GM21515 (cell line): ENCODE results near the gene PLCG2.
"Not testable (repeated sequence)": the region's sequence is repeated elsewhere in the genome, so short reads cannot be mapped to it uniquely, and the experiment has no call there.

Experiments used
- ATAC-seq: cut with Tn5 transposase; IDR thresholded peaks from one replicate; pipeline ENCODE4 v1.9.1; 2021; ENCODE audit not compliant: unreplicated experiment

PLCG2 gene

DNA sequence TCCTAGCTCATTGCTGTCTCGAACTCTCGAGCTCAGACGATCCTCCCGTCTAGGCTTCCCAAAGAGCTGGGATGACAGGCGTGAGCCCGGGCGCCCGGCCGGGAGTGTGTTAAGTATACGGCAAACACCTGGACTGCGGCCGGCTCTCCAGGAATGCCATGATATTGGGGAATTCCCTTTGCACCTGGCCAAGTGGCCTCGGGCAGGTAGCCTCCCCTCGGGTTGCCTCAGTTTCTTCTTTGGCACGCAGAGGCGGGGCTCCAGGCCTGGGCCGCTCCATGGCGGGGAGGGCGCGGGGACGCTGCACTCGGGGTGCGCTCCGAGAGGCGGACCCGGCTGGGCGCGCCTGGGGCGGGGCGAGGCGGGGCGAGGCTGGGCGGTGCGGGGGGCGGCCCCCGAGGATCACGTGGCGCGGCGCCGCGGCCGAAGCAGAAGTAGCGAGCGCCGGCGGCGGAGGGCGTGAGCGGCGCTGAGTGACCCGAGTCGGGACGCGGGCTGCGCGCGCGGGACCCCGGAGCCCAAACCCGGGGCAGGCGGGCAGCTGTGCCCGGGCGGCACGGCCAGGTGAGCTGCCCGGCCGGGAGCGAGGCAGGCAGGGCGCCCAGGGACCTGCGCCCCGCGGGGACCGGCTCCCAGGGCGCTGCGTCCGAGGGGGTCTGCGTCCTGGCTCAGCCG lies at the start of gene PLCG2:
Gene PLCG2 (plus strand): TSS at position 431 of the 675 bp plus-strand sequence. CDS start 6,699 bp downstream, outside the sequence.
- peak; percentile 80 for ATAC-seq

DNA sequence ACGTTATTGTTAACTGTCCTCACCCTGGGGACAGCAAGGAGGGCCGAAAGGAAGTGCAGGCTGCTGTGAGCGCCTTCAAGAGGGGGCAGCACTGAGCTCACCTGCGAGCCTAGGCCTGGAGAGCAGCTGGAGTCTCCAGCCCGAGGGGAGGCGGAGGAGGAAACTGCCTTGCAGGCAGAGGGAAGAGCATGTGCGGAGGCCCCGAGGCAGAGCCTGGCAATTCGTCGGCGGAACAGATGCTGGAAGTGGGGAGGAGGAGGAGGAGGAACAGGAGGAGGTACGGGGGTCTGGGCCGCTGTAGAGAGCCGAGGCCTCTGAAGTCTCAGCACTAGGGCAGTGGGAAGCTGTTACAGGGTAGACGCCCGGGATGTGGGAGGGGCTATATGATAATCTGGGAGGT lies 49.6 kb upstream of the PLCG2 start:
- no peak for ATAC-seq

DNA sequence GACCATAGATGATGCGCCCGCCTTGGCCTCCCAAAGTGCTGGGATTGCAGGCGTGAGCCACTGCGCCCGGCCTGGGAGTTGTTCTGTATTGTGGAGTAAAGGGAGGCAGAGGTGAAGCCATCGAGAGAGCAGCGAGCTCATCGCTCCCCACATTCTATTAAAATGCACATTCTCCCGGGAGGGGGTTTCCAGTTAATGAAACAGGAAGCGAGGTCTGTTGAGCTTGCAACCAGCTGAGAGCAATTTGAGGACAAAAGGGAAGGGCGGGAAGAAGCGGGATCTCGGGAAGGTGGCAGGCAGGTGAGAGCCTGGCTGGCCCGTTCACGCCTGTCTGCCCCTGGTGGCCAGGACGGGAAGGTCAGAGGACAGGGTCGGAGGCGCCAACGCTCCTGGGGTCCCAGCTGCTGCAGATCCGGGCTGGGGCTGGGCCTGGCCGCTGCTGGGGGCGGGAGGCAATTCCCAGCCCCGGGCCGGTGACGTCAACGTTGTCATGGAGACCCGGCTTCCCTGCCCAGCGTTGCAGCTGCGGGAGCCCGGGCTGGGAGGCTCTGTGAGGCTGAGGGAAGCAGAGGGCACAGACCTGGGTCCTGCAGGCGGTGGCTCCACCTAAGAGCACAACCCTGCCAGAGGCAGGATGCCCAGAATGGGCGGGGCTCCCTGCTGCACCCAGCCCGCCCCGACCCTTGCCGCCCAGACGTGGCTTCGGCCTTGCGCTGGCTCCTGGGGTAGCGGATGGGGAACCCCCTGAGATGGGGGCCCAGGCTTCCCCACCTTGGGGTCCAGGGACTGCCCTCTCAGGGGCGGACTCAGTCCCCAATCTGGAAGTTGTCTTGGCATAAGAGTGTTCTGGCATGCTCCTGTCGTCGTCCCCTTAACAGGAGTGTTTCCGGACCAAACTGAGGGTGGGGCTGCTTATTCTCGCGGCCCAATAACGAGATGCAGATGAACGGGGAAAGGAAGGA lies 48.7 kb upstream of the PLCG2 start:
- peak; percentile 79 for ATAC-seq

DNA sequence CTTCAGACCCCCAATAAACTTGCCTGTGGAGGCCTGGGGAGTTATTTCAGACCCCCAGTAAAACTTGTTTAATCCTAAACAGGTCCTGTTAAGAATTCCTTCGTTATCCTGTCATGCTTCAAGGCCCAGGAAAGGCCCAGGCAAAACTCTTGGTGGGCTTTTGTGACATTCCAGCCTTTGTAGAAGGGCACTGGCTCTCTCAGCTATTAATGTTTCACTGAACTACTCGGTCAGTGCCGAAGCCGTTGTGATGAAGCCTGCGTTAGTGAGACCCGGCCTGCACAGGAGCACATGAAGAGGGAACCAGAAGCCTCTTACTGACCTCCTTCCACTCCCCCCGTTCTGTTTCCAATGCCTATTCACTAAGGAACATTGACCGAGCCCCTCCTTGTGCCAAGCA lies 47.4 kb upstream of the PLCG2 start:
- ATAC-seq, result no peak

DNA sequence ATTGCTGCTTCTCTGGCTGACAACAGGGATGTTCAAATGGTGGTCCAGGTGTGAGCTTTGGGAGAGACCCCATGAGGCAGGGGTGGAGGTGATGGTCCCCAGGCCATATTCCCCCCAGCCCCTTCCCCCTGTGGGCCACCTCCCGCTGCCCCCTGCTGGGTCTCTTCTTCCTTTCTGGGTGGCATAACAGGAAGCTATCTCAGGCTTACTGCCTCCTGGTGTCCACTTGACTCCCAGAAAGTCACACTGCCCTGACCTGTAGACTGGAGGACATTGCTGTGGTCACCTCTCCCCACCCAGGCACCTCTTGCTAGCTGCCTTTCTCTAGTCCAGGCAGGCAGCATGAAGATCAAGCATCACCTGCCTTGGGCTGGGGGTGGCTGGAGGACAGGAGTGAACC lies 46.4 kb upstream of the PLCG2 start:
- no peak for ATAC-seq

DNA sequence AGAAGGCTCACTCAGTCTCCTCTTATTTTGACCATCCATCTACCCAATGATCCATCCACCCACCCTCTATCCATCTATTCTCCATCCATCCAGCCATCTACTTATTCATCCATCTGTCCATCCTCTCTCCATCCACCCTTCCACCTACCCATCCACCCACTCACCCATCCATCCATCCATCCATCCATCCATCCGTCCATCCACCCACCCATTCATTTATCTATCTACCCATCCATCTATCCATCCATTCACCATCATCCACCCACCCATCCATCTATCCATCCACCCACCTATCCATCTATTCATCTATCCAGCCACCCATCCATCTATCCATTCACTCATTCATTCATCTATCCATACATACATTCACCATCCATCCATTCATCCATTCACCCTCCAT lies 45.8 kb upstream of the PLCG2 start:
- ATAC-seq, result no peak

DNA sequence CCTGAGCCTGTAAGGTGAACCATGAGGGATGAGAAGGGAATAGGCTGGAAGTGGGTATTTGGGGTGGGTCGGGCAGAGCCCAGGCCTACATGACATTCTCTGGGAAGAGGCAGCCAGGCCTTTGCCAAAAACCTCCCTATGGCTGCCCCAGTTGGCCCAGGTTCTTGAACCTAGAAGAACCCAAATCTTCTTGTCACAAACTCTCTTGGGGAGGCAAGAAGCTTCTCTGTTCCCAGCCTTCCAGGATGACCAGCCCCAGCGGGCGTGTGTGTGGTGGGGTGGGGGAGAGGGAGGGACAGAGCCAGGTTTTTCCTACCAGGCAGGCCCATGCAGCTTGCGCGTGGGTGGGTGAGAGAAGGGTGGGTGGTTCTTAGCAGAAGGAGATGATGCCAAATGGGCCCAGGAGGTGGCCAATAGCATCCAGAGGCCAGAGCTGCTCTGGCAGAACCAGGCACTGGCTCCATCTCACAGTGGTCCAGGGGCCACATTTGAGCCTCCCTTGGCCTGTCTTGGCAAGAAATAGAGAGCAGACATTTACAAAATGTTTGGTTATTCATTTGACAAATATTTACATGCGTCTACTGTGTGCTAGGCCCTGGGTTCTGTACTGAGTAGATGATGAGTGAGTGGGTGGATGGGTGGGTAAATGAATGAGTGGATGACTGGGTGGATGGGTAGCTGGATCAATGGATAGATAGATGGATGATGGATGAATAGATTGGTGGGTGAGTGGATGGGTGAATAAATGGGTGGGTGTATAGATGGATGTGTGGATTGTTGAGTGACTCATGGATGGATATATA lies 44.3 kb upstream of the PLCG2 start:
- no peak for ATAC-seq

DNA sequence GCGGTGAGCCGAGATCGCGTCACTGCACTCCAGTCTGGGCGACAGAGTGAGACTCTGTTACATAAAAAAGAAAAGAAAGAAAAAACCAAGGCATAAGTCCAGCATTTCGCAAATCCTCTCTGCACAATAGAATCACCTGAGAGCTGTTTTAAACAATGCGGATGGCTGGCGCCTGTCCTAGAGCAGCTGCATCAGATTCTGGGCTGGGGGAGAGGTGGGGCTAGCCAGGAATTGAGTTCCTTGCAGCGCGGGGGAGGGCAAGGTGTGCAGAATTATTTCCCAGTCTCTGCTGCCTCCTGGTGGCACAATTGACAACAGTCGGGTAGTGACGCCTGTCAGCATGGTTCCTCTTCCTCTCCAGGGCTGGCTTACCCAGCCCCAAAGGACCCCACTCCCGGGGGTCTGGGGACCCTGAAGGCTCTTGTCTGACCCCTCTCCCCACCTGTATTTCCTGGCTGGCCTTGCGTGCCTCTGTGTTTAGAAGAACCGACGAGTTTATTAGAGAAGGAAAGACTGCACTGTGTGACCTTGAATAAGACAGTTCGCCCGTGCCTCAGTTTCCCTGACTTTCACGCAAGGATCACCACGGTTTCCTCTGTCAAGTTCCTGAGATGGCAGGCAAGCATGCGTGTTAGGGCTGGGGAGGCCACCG lies 41.1 kb upstream of the PLCG2 start:
- peak; percentile 60 for ATAC-seq

DNA sequence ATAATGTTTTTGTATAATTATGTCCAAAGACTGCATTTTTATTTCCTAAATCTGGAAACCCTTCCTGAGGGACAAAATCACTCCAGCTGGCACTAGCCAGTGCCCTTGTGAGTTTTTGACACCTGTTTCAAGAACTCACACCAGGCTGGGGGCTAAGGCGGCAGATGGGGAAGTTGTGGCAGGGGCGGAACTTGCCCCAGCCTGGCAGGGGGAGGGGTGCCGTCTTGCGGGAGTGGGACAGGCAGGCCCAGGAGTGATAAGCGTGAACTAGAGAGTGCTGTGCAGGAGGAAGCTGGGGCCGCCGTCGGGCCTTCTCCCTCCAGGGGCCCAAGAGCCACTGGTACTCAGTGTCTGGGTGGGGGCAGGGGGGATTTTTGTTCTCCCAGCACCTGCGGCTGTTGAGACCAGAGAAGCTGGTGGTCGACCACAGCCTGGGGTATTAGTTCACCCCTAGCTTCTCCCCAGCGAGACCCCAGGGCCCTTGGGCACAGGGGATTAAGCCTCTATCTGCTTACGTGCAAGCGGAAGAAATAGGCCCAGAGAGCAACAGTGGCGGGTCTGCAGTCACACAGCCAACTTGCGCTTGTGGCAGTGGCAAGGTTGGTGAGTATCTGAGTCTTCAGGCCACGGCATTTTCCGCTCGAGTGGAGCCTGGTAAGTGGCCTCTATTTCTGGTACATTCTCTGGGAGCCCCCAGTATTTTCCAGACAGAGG lies 40.2 kb upstream of the PLCG2 start:
- peak; percentile 37 for ATAC-seq

DNA sequence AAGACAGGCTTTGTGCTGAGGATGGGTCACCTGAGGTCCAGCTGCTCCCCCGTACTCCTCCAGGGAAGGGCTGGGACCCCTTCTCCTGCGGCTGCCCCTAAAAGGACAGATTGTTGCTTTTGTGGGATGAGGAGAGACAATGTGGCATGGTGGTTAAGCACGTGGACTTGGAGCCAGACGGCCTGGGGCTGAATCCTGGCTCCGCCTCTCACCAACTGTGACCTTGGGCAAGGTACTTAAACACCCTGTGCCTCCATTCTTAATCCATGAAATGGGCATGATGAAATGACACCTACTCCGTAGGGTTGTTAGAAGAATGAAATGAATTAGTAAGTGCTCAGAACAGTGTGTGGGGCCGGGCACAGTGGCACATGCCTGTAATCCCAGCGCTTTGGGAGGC lies 39.6 kb upstream of the PLCG2 start:
- no peak for ATAC-seq

DNA sequence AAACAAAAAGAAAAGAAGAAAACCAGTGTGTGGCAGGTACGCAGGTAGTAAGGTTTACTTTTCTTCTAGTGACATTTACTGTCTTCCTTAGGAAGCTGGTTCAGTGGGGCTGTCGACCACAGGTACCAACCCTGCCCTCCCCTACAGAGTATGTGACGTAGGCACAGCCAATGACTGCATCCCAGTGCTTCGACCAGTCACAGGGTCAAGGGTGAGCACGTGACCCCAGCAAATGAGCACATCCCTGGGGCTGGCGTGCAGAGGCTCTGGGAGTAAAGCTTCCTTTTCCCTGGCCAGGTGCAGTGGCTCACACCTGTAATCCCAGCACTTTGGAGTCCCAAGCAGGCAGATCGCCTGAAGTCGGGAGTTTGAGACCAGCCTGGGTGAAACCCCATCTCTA lies 38.9 kb upstream of the PLCG2 start:
- peak; percentile 70 for ATAC-seq

DNA sequence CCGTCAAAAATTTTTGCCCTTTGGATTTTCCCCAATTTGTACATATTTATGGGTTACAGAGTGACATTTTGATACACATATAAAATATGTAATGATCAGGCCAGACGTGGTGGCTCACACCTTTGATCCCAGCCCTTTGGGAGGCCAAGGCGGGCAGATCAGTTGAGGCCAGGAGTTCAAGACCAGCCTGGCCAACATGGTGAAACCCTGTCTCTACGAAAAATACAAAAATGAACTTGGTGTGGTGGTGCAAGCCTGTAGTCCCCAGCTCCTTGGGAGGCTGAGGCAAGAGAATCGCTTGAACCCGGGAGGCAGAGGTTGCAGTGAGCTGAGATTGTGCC lies 37.7 kb upstream of the PLCG2 start:
- ATAC-seq, result not testable (repeated sequence)

DNA sequence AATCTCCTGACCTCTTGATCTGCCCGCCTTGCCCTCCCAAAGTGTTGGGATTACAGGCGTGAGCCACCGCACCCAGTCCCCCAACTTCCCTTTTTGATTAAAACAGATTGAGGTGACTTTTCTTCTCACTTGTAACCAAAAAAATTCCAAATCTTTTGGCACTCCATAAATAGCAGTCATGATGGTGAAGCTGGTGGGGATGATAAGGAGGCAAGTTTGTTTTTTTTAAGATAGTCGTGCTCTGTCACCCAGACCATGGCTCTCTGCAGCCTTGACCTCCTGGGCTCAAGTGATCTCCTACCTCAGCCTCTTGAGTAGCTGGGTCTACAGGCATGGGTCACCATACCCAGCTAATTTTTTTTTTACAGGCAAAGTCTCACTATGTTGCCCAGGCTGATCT lies 34.7 kb upstream of the PLCG2 start:
- no peak for ATAC-seq

DNA sequence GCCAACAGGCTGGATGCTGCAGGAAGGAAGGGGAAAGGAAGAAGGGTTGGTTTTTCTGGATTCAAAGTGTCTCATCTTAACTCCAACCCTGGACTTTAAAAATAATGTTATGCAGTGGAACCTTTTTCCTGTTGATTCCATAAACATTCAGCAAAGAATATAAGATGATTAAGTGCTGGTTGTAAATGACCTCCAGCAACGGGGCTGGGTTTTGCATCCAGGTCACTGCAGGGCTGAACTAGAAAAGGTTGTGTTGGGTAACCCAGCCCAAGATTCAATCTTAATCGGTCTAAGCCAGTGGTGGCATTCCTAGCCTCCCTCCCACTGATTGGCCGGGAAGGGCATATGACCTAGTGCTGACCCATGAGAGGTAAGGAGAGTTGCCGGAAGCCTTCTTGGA lies 34.2 kb upstream of the PLCG2 start:
- ATAC-seq, result no peak

DNA sequence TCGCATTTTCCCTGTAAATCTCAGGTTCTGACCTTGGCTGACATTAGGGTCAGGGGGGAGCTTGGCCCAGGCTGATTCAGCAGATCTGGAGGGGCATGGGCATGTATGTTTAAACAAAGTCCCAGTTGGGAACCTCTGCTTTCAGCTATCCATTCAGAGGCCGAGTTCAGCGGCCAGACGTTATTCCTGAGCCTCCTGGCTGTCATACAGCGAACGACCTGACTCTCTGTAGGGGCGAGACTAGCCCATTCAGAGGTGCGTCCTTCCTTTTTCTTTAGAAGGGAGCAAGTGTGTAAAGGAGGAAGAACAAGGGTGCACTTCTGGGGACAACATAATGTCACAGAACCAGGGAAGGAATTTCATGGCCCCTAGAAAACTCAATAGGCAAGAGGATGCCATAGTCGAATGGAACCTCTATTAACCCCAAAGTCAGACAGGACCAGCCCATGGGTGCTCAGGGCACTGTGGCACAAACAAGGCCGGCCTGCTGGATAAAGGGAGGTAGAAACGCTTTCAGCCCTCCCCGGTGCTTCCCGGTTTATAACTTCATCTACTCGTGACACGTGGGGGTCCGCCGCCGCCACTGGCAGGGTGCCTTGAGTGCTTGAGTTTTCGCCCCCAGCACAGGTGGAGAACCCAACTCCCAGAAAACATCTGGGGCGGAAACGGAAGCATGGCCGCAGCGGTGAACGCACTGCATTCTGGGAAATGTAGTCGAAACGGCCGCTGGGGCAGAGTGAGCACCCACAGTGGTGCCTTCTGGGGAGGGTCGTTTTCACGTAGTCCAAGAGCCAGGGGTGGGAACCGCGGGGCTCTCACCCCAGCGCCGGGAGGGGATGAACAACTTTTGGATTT lies 33.2 kb upstream of the PLCG2 start:
- peak; percentile 69 for ATAC-seq

DNA sequence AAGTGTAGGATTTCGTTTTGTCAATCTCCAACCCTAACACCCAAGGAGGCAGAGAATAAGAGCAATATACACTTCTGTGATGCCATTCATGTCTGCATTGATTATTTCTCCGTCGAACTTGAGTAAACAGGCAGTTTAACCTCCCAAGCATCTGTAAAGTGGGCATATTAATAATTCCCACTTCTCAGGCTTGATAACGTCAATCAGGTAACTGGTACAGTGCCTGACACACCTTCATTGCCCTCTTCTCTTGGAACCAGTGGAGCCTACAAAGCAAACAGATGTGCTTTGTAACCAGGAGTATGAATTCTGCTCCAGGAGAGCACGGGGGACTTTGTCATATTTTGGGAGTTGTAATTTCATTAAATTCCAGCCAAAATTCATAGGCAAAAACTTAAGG lies 32.5 kb upstream of the PLCG2 start:
- ATAC-seq, result no peak

DNA sequence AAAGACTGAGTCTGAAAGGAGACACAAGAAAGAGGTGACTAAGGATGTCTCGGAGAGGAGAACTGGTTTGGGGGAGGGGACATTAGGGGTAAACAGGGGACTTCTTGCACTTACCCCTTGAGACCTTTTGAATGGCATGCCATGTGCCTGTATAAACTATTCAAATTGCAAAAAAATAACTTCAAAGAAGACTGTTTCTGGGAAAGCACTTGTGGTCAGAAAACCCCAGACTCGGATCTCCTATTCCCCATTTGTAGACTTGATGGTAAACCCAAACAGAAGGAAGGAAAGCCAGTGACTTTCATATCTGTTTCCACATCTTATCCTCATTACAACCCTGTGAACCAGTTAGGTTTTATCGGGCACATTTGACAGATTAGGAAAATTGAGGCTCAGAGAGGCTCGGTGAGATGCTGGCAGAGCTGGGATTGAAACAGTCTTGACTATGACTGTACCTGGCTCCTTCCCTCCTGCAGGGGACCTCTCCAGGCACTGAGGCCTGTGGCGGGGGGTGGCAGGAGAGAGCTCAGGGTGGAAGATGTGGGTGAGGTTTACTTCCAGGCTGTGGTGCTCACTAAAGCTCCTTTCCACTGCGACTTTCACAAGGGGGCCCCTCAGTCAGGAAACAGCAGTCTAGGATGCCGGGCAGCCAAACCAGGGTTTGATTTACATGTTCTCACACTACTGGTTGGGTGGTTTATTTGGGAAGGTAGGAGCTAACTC lies 30.5 kb upstream of the PLCG2 start:
- ATAC-seq, result no peak

DNA sequence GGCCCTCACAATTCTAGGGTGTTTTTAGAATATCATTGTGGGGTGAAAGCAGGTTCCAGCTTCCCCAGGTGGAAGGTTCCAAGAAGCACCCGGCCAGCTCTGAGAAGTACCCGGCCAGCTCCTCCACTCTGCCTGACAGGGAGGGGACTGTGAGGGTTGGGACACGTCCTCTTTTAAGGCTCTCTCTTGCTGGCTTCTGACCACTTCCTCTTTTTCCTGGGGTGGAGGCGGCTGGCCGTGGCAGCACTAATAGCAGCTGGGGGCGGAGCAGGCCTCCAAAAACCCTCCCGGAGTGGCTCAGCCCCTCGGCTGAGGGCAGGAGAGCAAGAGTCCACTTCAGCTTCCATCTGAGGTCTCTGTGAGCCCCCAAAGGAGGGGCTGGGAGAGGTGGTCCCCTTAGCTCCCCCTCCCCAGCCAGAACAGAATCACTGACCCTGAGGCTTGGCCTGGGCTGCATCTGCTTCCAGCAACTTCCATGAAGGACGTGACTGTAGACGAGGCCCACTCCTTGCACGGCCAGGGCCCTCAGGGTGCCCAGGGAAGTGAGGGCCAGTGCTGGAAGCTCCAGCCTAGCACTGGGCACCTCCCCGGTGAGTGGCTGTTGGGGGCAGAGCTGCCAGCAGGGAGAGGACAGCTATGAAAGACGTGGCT lies 26.7 kb upstream of the PLCG2 start:
- ATAC-seq, result peak; percentile 78
